Motor neuron (in vitro differentiated cells): ENCODE data around the gene KCNN1. TPM values are rescaled to one million over a fixed set of nuclear protein-coding genes. Genes with fewer than 3 reads are reported as not detected.

ENCODE experiments used
- ATAC-seq, 8 experiments: fragments of 200-7000 bp; cut with Tn5 transposase; replicated peaks in 6 of 8; 2 replicates each; pipeline ENCODE4 v1.8.0; 2021; ENCODE audit warnings: mild to moderate bottlenecking in 8 of 8, moderate library complexity in 8 of 8
- H3K27ac ChIP-seq, 2 donors: fragments of 250-450 bp; sonication (Bioruptor Pico); 2 replicates each; pipeline ENCODE4 v1.9.0; 2021; ENCODE audit warnings: antibody characterized with exemption in 2 of 2, mild to moderate bottlenecking in 2 of 2, moderate library complexity in 1 of 2
- H3K4me1 ChIP-seq, 2 donors: fragments of 250-450 bp; sonication (Bioruptor Pico); replicated peaks in 1 of 2; 2 replicates each; pipeline ENCODE4 v1.6.1; 2021; ENCODE audit warnings: antibody characterized with exemption in 2 of 2, mild to moderate bottlenecking in 2 of 2, moderate library complexity in 1 of 2
- H3K4me3 ChIP-seq, 5 donors: fragments of 250-450 bp; sonication (Bioruptor Pico); 2 replicates each; pipeline ENCODE4 v1.9.0; 2021; ENCODE audit warnings: antibody characterized with exemption in 5 of 5, mild to moderate bottlenecking in 5 of 5, moderate library complexity in 4 of 5
- WGBS, 10 experiments: fragments of 450-650 bp; shearing (Covaris generic); methylation state at CpG; one replicate each; pipeline ENCODE4 v1.0.0; 2022; 5-methylcytosine and 5-hydroxymethylcytosine counted together
- in situ Hi-C, 9 experiments: fragments of 400-800 bp; cut with MboI; loops; one replicate each; pipeline ENCODE4 v1.15.0; 2021; ENCODE audit warnings: low sequenced_read_pairs in 9 of 9, low pct_unique_long_range_greater_than_20kb in 2 of 9; ENCODE audit not compliant: unreplicated experiment in 9 of 9
- total RNA-seq, 8 experiments: library from RNA; unstranded; fragments of 300-600 nt; gene quantifications; 2 replicates each; pipeline versions ENCODE4 v1.2.3 to v1.2.4, GENCODE V29; 2022

Gene KCNN1
- total RNA-seq, 8 experiments from 2014 or later = 0.10 to 22.3 (median 8.8) TPM

- H3K4me3 ChIP-seq = no peak overlapping the region
- peaks cover 5 to 6% of the 10 kb centered on the region in 2 donors for H3K4me1 ChIP-seq
- no peak overlapping the region for H3K27ac ChIP-seq
- in situ Hi-C loops = no loop called here
- peak; percentile 89 to 97 (median 93) for ATAC-seq
- WGBS, 10 experiments = 0 to 60% (median 20%) methylated on average over 1 to 5 of the region's 7 CpGs; no CpG with 5 or more reads in 3 of the 10 experiments
Measured at GRCh38 chr19:17938092-17938845, 28.6 kb upstream of the KCNN1 start.

GRCh38 chr19:17942181-17942580 is 24.7 kb upstream of the KCNN1 start:
- ATAC-seq = no peak
- no peak overlapping the region for H3K27ac ChIP-seq
- no peak overlapping the region for H3K4me3 ChIP-seq
- in situ Hi-C loops = loop anchor here in 1 of 9 experiments (10.0 kb wide), 1 partner anchor 53 kb away; no protein-coding TSS in a partner anchor
- 21 to 100% methylated on average over 2 to 3 of the region's 17 CpGs; no CpG with 5 or more reads in 8 of the 10 experiments for WGBS, 10 experiments
- no peaks in the 10 kb centered on the region for H3K4me1 ChIP-seq

- 84 to 100% (median 86%) methylated on average over 1 to 9 of the region's 41 CpGs; no CpG with 5 or more reads in 7 of the 10 experiments for WGBS, 10 experiments
- Histone ChIP-seq H3K4me1 (peaks cover 0 to 3% of the 10 kb centered on the region in 2 donors), H3K27ac (no peak overlapping the region), H3K4me3 (no peak overlapping the region)
- no peak for ATAC-seq
- in situ Hi-C loops = loop anchor here in 1 of 9 experiments (10.0 kb wide), 1 partner anchor 52 kb away; no protein-coding TSS in a partner anchor
Measured at GRCh38 chr19:17942582-17943273, 24.2 kb upstream of the KCNN1 start.

- in situ Hi-C loops = loop anchor here in 1 of 9 experiments (10.0 kb wide), 1 partner anchor 51 kb away; no protein-coding TSS in a partner anchor
- no peak overlapping the region for H3K4me3 ChIP-seq
- WGBS, 10 experiments = 71 to 100% (median 100%) methylated on average over 1 to 4 of the region's 57 CpGs; no CpG with 5 or more reads in 7 of the 10 experiments
- H3K27ac ChIP-seq = no peak overlapping the region
- no peak for ATAC-seq
- H3K4me1 ChIP-seq = peaks cover 0 to 3% of the 10 kb centered on the region in 2 donors
Measured at GRCh38 chr19:17943274-17944221, 23.4 kb upstream of the KCNN1 start.

GRCh38 chr19:17944301-17944700 is 22.6 kb upstream of the KCNN1 start:
- Histone ChIP-seq H3K27ac (no peak overlapping the region), H3K4me1 (peaks cover 7 to 10% of the 10 kb centered on the region in 2 donors), H3K4me3 (no peak overlapping the region)
- in situ Hi-C loops = loop anchor here in 1 of 9 experiments (10.0 kb wide), 1 partner anchor 50 kb away; no protein-coding TSS in a partner anchor
- ATAC-seq = peak in 3 of 8 experiments; percentile 4 to 80 (median 73)
- 0 to 100% (median 100%) methylated on average over 1 to 3 of the region's 4 CpGs; no CpG with 5 or more reads in 6 of the 10 experiments for WGBS, 10 experiments

GRCh38 chr19:17946965-17947784 is 19.7 kb upstream of the KCNN1 start:
- Histone ChIP-seq H3K4me1 (peaks cover 34 to 35% of the 10 kb centered on the region in 2 donors), H3K27ac (peak overlapping the region in 1 of 2 donors; percentile 44), H3K4me3 (peak overlapping the region; percentile 13 to 27 (median 25))
- in situ Hi-C loops = loop anchor here in 1 of 9 experiments (10.0 kb wide), 1 partner anchor 48 kb away; no protein-coding TSS in a partner anchor
- WGBS, 10 experiments = 0 to 79% (median 22%) methylated on average over 1 to 10 of the region's 29 CpGs; no CpG with 5 or more reads in 3 of the 10 experiments
- peak in 3 of 8 experiments; percentile 10 to 44 (median 30) for ATAC-seq

- peak; percentile 47 to 70 (median 58) for ATAC-seq
- no CpG with 5 or more reads among the region's 92 CpGs for WGBS, 10 experiments
- peak overlapping the region; percentile 13 to 33 (median 25) for H3K4me3 ChIP-seq
- H3K27ac ChIP-seq = no peak overlapping the region
- in situ Hi-C loops = loop anchor here in 1 of 9 experiments (10.0 kb wide), 1 partner anchor 47 kb away; no protein-coding TSS in a partner anchor
- H3K4me1 ChIP-seq = peaks cover 35 to 36% of the 10 kb centered on the region in 2 donors
Measured at GRCh38 chr19:17947815-17948513, 18.9 kb upstream of the KCNN1 start.

GRCh38 chr19:17948514-17948900 is 18.4 kb upstream of the KCNN1 start:
- Histone ChIP-seq H3K4me3 (peak overlapping the region; percentile 11 to 33 (median 18)), H3K27ac (peak overlapping the region; percentile 90 to 99), H3K4me1 (peaks cover 41 to 42% of the 10 kb centered on the region in 2 donors)
- in situ Hi-C loops = loop anchor here in 1 of 9 experiments (10.0 kb wide), 1 partner anchor 46 kb away; no protein-coding TSS in a partner anchor
- no peak for ATAC-seq
- 17% methylated on average over 1 of the region's 16 CpGs; no CpG with 5 or more reads in 9 of the 10 experiments for WGBS, 10 experiments

- 0 to 100% (median 16%) methylated on average over 1 to 15 of the region's 49 CpGs; no CpG with 5 or more reads in 2 of the 10 experiments for WGBS, 10 experiments
- Histone ChIP-seq H3K27ac (peak overlapping the region; percentile 90 to 99), H3K4me3 (peak overlapping the region; percentile 11 to 40 (median 24)), H3K4me1 (peaks cover 46 to 49% of the 10 kb centered on the region in 2 donors)
- no peak for ATAC-seq
- in situ Hi-C loops = loop anchor here in 1 of 9 experiments (10.0 kb wide), 1 partner anchor 46 kb away; no protein-coding TSS in a partner anchor
Measured at GRCh38 chr19:17948931-17949930, 17.7 kb upstream of the KCNN1 start.

- Histone ChIP-seq H3K4me1 (peaks cover 46 to 50% of the 10 kb centered on the region in 2 donors), H3K4me3 (peak overlapping the region in 2 of 5 donors; percentile 38 to 40), H3K27ac (peak overlapping the region; percentile 90 to 99)
- in situ Hi-C loops = loop anchor here in 1 of 9 experiments (10.0 kb wide), 1 partner anchor 45 kb away; no protein-coding TSS in a partner anchor
- ATAC-seq = no peak
- 0 to 20% (median 13%) methylated on average over 1 to 4 of the region's 11 CpGs; no CpG with 5 or more reads in 5 of the 10 experiments for WGBS, 10 experiments
Measured at GRCh38 chr19:17949956-17950309, 17.0 kb upstream of the KCNN1 start.
